NCI-H1417 treated with DMSO at 0.1 percent for 48 hours (cell line): ENCODE data around the gene CBR4.
A peak's percentile ranks its signal among the peaks of the same experiment; 100 is the strongest.

Experiments used
- DNase-seq: peaks from one replicate; lab custom pipeline; 2025; lab: John Stamatoyannopoulos, UW

The CBR4 gene

GRCh38 chr4:169032883-169033645 is 23.0 kb upstream of the CBR4 start:
- no peak for DNase-seq

- no peak for DNase-seq
These were observed 22.1 kb upstream of the CBR4 start for GRCh38 chr4:169032194-169032593.

- DNase-seq, result no peak
These were observed 21.3 kb upstream of the CBR4 start for GRCh38 chr4:169031392-169031791.

- no peak for DNase-seq
These were observed 20.5 kb upstream of the CBR4 start for GRCh38 chr4:169030562-169030982.

GRCh38 chr4:169029947-169030346 is 19.9 kb upstream of the CBR4 start:
- DNase-seq, result no peak

GRCh38 chr4:169027663-169028062 is 17.6 kb upstream of the CBR4 start:
- DNase-seq, result no peak

- no peak for DNase-seq
These were observed 15.1 kb upstream of the CBR4 start for GRCh38 chr4:169025184-169025583.

GRCh38 chr4:169024762-169025161 is 14.7 kb upstream of the CBR4 start:
- no peak for DNase-seq

GRCh38 chr4:169018406-169018805 is 8.4 kb upstream of the CBR4 start:
- DNase-seq, result no peak

GRCh38 chr4:169017971-169018370 is 7.9 kb upstream of the CBR4 start:
- DNase-seq, result no peak

GRCh38 chr4:169015186-169015623 is 5.2 kb upstream of the CBR4 start:
- no peak for DNase-seq

- DNase-seq, result no peak
These were observed 4.5 kb upstream of the CBR4 start for GRCh38 chr4:169014586-169014985.

- no peak for DNase-seq
These were observed 3.3 kb upstream of the CBR4 start for GRCh38 chr4:169013396-169013795.

GRCh38 chr4:169012049-169012448 is 2.0 kb upstream of the CBR4 start:
- no peak for DNase-seq

- DNase-seq, result peak; percentile 60
These were observed 550 bp downstream of the CBR4 start for GRCh38 chr4:169009286-169010124.

GRCh38 chr4:169005453-169006099 is 4.5 kb downstream of the CBR4 start:
- DNase-seq, result no peak

- no peak for DNase-seq
These were observed 9.7 kb downstream of the CBR4 start for GRCh38 chr4:169000315-169000714.

- DNase-seq, result no peak
These were observed 10.2 kb downstream of the CBR4 start for GRCh38 chr4:168999809-169000208.

- no peak for DNase-seq
These were observed 11.5 kb downstream of the CBR4 start for GRCh38 chr4:168998596-168998995.

- no peak for DNase-seq
These were observed 14.3 kb downstream of the CBR4 start for GRCh38 chr4:168995537-168996295.

- no peak for DNase-seq
These were observed 15.1 kb downstream of the CBR4 start for GRCh38 chr4:168994958-168995357.
